ENCODE measurements around the gene STK25. TPM values are rescaled to one million over a fixed set of nuclear protein-coding genes. Genes with fewer than 3 reads are reported as not detected.

Gene STK25
- polyA plus RNA-seq, 1 donor from 2014 or later = 580 TPM

DNA sequence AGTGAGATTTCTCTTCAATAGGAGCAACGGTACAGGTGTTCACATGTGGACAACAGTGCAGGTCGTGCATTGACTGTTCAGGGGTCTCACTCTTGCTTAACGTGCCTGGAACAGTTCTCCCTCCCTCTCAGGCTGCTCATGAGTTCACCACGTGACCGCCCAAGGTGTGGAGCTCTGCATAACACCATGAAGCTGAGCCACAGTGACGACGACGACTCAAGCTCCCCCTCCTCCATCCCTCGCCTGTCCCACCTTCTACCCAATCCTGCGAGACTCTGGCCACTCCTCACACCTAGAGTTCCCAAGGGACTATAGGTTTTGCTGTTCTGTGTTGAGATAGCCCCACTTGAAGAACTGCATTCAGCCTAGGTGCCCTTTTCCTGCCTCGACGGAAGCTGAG is 42.8 kb downstream of the STK25 start:
- H3K4me2 ChIP-seq (ENCODE audit: low read length) = no peak overlapping the region
- H3F3A ChIP-seq (ENCODE audit: insufficient read depth, low read length, poor library complexity, severe bottlenecking) = no peaks in the 10 kb centered on the region
- no peaks in the 10 kb centered on the region for H3K27me3 ChIP-seq (ENCODE audit: insufficient read depth, low read depth, low read length)
- H3K9me3 ChIP-seq (ENCODE audit: low read length) = no peaks in the 10 kb centered on the region
- H3K9me2 ChIP-seq (ENCODE audit: insufficient read depth, low read length) = no peaks in the 10 kb centered on the region
- no peaks in the 10 kb centered on the region for H3K36me3 ChIP-seq (ENCODE audit: insufficient read depth, low read length)
- H3K4me3 ChIP-seq (ENCODE audit: low read length) = no peak overlapping the region
- no peak overlapping the region for H2AFZ ChIP-seq (ENCODE audit: low read depth, low read length)
- H3K9ac ChIP-seq (ENCODE audit: low read length) = no peak overlapping the region
- no peaks in the 10 kb centered on the region for H3K79me2 ChIP-seq (replicated peaks; ENCODE audit: insufficient read depth, low read length)
- TF ChIP-seq POLR2AphosphoS5 (IDR thresholded peaks at IDR 0.05) (no peak), MXI1 (conservative IDR thresholded peaks at IDR 0.05; ENCODE audit: poor library complexity, severe bottlenecking) (no peak), EP300 (conservative IDR thresholded peaks at IDR 0.05; ENCODE audit: poor library complexity, severe bottlenecking) (no peak), REST (IDR thresholded peaks at IDR 0.05; ENCODE audit: borderline replicate concordance) (no peak), RAD21 (conservative IDR thresholded peaks at IDR 0.05) (no peak), EZH2 (IDR thresholded peaks at IDR 0.05; ENCODE audit: borderline replicate concordance, insufficient read depth, low read length, poor library complexity, severe bottlenecking) (no peak), SMC3 (conservative IDR thresholded peaks at IDR 0.05; ENCODE audit: poor library complexity) (no peak), CTCF (IDR thresholded peaks at IDR 0.05; ENCODE audit: poor library complexity, severe bottlenecking) (no peak), TAF1 (IDR thresholded peaks at IDR 0.05; ENCODE audit: low read depth) (no peak)
- no peaks in the 10 kb centered on the region for H4K20me1 ChIP-seq (ENCODE audit: insufficient read depth)
- H3K27ac ChIP-seq (ENCODE audit: low read length) = no peak overlapping the region

GRCh38 chr2:241463276-241464135 is 44.9 kb downstream of the STK25 start:
- H3K4me2 ChIP-seq (ENCODE audit: low read length) = no peak overlapping the region
- no peaks in the 10 kb centered on the region for H4K20me1 ChIP-seq (ENCODE audit: insufficient read depth)
- no peaks in the 10 kb centered on the region for H3K79me2 ChIP-seq (replicated peaks; ENCODE audit: insufficient read depth, low read length)
- no peaks in the 10 kb centered on the region for H3K9me3 ChIP-seq (ENCODE audit: low read length)
- H3K4me3 ChIP-seq (ENCODE audit: low read length) = no peak overlapping the region
- TF ChIP-seq RAD21 (conservative IDR thresholded peaks at IDR 0.05) (no peak), EZH2 (IDR thresholded peaks at IDR 0.05; ENCODE audit: borderline replicate concordance, insufficient read depth, low read length, poor library complexity, severe bottlenecking) (no peak), TAF1 (IDR thresholded peaks at IDR 0.05; ENCODE audit: low read depth) (no peak), SMC3 (conservative IDR thresholded peaks at IDR 0.05; ENCODE audit: poor library complexity) (no peak), MXI1 (conservative IDR thresholded peaks at IDR 0.05; ENCODE audit: poor library complexity, severe bottlenecking) (no peak), EP300 (conservative IDR thresholded peaks at IDR 0.05; ENCODE audit: poor library complexity, severe bottlenecking) (no peak), REST (IDR thresholded peaks at IDR 0.05; ENCODE audit: borderline replicate concordance) (no peak), CTCF (IDR thresholded peaks at IDR 0.05; ENCODE audit: poor library complexity, severe bottlenecking) (no peak), POLR2AphosphoS5 (IDR thresholded peaks at IDR 0.05) (no peak)
- no peak overlapping the region for H3K9ac ChIP-seq (ENCODE audit: low read length)
- no peaks in the 10 kb centered on the region for H3F3A ChIP-seq (ENCODE audit: insufficient read depth, low read length, poor library complexity, severe bottlenecking)
- H3K9me2 ChIP-seq (ENCODE audit: insufficient read depth, low read length) = no peaks in the 10 kb centered on the region
- H3K27ac ChIP-seq (ENCODE audit: low read length) = no peak overlapping the region
- H3K27me3 ChIP-seq (ENCODE audit: insufficient read depth, low read depth, low read length) = no peaks in the 10 kb centered on the region
- H3K36me3 ChIP-seq (ENCODE audit: insufficient read depth, low read length) = no peaks in the 10 kb centered on the region
- H2AFZ ChIP-seq (ENCODE audit: low read depth, low read length) = no peak overlapping the region
